Activated T-cell treated with anti-CD3 and anti-CD28 coated beads, Interleukin-2, amount 50 U/mL, for 72 hours (primary cell): ENCODE data around the gene RAB25. TPM values are rescaled to one million over a fixed set of nuclear protein-coding genes. Genes with fewer than 3 reads are reported as not detected.
A peak's percentile ranks its signal among the peaks of the same experiment; 100 is the strongest.

Source experiments
- ATAC-seq, 2 donors: fragments of 150-1000 bp; cut with Tn5 transposase; replicated peaks in 1 of 2; 2 replicates each; pipeline ENCODE4 v1.10.0; 2021; ENCODE audit warnings: moderate library complexity in 2 of 2, mild to moderate bottlenecking in 1 of 2
- DNase-seq, 2 donors: peaks; one replicate each; pipeline ENCODE4 v3.0.0; 2021 to 2022; ENCODE audit warnings: mixed read lengths in 1 of 2
- H3K27ac Mint-ChIP-seq: one replicate; pipeline ENCODE4 v1.8.0; 2022; ENCODE audit warnings: mild to moderate bottlenecking, moderate library complexity, mixed read lengths
- H3K27me3 Mint-ChIP-seq: one replicate; pipeline ENCODE4 v1.8.0; 2022; ENCODE audit warnings: low read depth, mixed read lengths
- H3K36me3 Mint-ChIP-seq, 2 donors: one replicate each; pipeline ENCODE4 v1.8.0; 2022; ENCODE audit warnings: mixed read lengths in 2 of 2, mild to moderate bottlenecking in 1 of 2; ENCODE audit not compliant: insufficient read depth in 2 of 2
- H3K4me1 Mint-ChIP-seq: one replicate; pipeline ENCODE4 v1.8.0; 2022; ENCODE audit warnings: low read depth, mixed read lengths
- H3K4me3 Mint-ChIP-seq, 2 donors: one replicate each; pipeline ENCODE4 v1.8.0; 2022; ENCODE audit warnings: mild to moderate bottlenecking in 2 of 2, mixed read lengths in 2 of 2, moderate library complexity in 2 of 2
- H3K9me3 Mint-ChIP-seq, 2 donors: one replicate each; pipeline ENCODE4 v1.8.0; 2022; ENCODE audit warnings: mixed read lengths in 2 of 2
- total RNA-seq, 2 donors: library from RNA; stranded (reverse); gene quantifications; one replicate each; pipeline ENCODE4 v1.2.3, GENCODE V29; 2022

The RAB25 gene
- total RNA-seq, 2 donors from 2014 or later = 0.53 to 0.95 TPM

DNA sequence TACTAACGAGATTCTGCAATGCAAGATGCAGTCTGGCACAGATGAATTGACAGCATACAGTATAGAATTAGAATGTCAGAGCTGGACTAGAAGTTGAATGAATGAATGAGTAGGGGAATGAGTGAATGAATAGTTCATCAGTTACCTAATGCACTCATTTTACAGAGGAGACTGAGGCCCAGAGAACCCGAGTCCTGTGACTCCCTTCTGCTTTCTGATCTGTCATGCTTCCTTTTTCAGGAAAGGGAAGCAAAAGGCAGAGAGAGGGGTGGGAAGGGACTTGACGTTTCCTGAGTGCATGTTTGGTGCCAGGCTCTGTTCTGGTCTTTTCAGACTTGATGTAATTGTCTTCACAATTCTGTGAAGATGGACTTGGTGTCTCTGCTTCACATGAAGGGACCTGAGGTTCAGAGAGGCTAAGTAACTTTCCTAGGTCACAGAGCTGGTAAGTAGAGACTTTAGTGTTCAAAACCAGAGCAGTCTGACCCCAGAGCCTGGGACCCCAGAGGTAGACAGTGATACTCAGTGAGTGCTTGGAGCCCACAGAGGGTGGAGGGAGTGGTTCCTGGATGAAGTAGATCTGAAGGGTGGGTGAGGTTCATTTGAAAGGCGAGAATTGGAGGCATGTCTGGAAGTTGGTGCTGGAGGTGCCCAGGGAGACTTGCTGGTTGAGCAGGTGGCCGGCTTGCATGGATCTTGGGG is 29.3 kb downstream of the RAB25 start:
- no peaks in the 10 kb centered on the region for H3K36me3 Mint-ChIP-seq
- H3K27ac Mint-ChIP-seq = no peak overlapping the region

DNA sequence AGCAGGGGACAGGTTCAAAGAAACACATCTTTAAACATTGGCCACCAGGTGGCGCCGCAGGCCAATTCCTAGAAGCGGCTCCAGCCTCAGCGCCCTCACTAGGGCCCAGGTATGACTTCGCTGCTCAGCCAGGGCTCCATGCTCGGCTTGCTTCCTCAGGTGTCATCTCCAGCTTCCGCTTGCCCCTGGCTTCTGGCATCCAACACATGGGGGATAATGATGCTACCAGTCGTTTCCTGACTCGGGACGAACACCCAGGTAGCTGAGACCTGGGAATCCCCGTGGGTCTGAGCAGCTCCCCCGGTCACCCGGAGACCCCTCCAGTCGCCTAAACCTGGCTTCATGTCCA is 29.9 kb downstream of the RAB25 start:
- ATAC-seq = peak; percentile 95 to 98
- Mint-ChIP-seq H3K36me3 (no peaks in the 10 kb centered on the region), H3K9me3 (no peaks in the 10 kb centered on the region), H3K27me3 (peaks cover 45% of the 10 kb centered on the region), H3K4me3 (no peak overlapping the region), H3K4me1 (peaks cover 8% of the 10 kb centered on the region), H3K27ac (no peak overlapping the region)
- peak; percentile 88 to 91 for DNase-seq

More for the DNA sequence above, 29.3 kb downstream of the RAB25 start:
- peak; percentile 32 to 40 for ATAC-seq
- Mint-ChIP-seq H3K4me1 (peaks cover 3% of the 10 kb centered on the region), H3K4me3 (no peak overlapping the region), H3K27me3 (peaks cover 45% of the 10 kb centered on the region), H3K9me3 (no peaks in the 10 kb centered on the region)
- DNase-seq = no peak

DNA sequence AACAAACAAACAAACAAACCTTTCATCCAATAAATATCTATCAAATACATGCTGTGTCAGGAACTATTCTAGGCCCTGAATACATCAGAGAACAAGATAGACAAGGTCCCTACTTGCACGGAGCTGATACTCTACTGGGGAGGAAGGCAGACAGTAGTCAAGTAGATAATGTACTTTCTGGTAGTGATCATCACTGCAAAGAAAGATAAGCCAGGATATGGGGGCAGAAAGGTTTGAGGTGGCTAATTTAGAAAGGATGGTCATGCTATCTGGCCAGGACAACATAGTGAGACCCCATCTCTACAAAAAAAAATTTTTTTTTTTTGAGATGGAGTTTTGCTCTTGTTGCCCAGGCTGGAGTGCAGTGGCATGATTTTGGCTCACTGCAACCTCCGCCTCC is 30.6 kb downstream of the RAB25 start:
- Mint-ChIP-seq H3K4me1 (peaks cover 16% of the 10 kb centered on the region), H3K36me3 (no peaks in the 10 kb centered on the region), H3K4me3 (no peak overlapping the region), H3K27ac (no peak overlapping the region), H3K27me3 (peaks cover 42% of the 10 kb centered on the region), H3K9me3 (no peaks in the 10 kb centered on the region)
- ATAC-seq (no peak), DNase-seq (no peak)

DNA sequence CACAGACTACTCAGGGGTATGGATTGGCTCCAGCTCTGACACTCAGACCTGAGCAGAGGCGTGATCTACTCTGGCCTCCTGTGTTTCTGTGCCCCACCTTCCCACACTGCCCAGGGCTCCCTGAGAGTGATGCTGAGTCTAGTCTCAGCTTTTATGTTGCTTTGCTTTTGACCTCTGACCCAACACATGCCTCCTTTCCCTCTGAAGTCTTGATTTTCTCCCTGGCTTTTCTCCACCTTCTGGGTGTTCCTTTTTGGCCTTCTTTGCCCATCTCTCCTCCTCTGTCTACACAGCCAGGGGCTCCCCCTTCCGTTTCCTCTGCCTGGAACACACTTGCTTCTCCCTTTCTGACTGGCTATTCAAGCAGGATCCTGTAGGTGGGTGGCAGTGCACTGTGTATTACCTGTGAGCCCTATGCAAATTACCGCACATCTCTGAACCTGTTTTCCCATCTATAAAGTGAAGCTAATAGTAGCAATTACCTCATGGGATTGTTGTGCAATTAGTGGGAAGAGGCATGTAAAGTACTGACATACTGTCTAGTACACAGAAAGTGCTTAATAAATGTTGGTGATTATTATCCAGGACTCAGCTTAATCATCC is 35.0 kb downstream of the RAB25 start:
- H3K27me3 Mint-ChIP-seq = peaks cover 26% of the 10 kb centered on the region
- no peaks in the 10 kb centered on the region for H3K9me3 Mint-ChIP-seq
- peaks cover 2 to 3% of the 10 kb centered on the region in 2 donors for H3K36me3 Mint-ChIP-seq
- DNase-seq (no peak), ATAC-seq (no peak)
- peak overlapping the region; percentile 33 to 81 for H3K4me3 Mint-ChIP-seq
- peaks cover 54% of the 10 kb centered on the region for H3K4me1 Mint-ChIP-seq
- H3K27ac Mint-ChIP-seq = peak overlapping the region; percentile 61

DNA sequence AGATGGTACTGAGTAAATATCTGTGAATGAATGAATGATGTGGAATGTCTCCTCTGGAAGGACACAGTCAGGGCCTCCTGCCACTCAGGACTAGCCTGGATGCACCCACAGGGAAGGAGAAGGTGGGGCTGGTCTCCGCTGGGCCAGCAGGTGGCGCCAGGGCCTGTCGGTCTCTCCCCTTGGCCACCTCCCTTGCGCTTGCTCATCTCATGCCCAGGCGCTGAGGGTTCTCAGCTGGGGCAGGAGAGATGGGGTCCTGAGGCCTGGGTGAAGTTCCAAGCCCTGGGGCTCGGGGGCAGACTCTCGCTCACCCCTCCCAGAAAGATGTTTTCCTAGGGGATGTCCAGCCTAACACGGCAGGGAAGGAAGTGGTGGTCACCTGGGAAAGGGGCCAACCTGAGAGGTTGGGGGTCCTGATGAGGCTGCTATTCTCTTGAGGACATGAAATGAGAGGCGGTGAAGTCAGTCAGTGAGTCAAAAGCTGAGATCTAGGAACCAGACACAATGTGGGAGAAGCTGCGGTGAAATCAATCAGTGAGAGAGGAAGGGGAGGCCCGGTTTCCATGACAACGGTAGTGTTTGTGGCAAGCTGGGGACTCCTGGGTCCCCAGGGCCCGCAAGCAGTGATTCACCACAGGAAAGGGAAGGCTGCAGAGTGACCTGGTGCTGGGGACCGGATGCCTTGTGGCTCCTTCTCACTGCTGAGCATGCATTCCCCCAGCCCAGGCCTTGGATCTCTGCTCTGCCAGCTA is 35.9 kb downstream of the RAB25 start:
- Mint-ChIP-seq H3K4me3 (peak overlapping the region; percentile 33 to 81), H3K9me3 (no peaks in the 10 kb centered on the region), H3K36me3 (peaks cover 2 to 3% of the 10 kb centered on the region in 2 donors), H3K27ac (peak overlapping the region; percentile 61), H3K4me1 (peaks cover 63% of the 10 kb centered on the region), H3K27me3 (peaks cover 26% of the 10 kb centered on the region)
- DNase-seq (peak; percentile 94 to 97), ATAC-seq (peak; percentile 84 to 88)

DNA sequence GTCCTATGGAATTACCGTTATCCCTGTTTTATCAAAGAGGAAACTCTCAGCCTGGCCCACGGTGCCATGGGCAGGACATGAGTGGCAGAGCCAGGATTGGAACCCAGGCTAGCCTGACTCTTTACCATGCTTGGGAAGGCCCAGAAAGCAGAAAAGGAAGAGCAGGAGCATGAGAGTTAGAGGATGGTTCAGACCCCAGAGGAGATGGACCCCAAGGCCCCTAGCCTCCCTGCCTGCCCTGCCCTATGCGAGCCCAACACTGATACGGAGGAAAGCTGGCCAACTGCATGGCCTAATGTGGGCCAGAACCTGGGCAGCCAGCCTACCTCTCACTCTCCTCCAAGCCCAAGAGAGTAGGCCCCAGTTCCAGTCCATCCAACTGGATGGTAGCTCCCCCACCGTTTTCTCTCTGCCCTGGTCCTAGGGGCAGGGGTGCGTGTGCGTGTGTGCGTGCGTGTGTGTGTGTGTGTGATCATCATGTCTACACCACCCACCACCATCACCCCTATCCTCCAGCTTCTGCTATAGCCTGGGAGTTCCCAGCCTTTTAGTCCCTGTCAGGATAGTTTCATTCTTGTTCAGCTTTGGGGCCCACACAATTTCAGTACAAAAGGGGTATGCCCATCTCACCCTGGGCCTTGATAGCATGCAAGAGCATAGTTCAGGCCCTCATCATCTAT is 36.7 kb downstream of the RAB25 start:
- Mint-ChIP-seq H3K27me3 (peaks cover 26% of the 10 kb centered on the region), H3K4me1 (peaks cover 67% of the 10 kb centered on the region), H3K27ac (peak overlapping the region; percentile 61), H3K9me3 (no peaks in the 10 kb centered on the region), H3K36me3 (peaks cover 2 to 3% of the 10 kb centered on the region in 2 donors), H3K4me3 (peak overlapping the region; percentile 33 to 81)
- peak; percentile 73 to 81 for DNase-seq
- ATAC-seq = peak; percentile 46 to 50

DNA sequence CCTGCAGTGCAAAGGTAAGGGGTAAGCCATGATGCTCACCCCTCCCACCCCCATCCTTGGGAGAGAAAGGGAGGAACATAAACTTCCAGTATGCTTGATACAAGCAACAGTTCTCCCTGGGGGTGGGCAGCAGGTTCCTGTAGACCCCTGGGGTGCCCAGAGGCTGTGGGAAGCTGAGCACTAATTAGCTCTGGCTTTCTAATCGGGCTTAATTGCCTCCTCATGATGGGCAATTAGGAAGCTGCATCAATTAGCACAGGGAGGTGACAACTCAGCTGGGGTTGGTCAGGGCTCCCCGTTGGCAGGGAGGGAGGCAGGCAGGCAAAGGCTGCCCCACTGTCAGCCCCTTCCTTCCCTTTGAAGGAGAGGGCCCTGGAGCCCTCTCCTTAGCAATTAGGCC is 37.8 kb downstream of the RAB25 start:
- H3K4me3 Mint-ChIP-seq = peak overlapping the region; percentile 33 to 81
- peaks cover 2 to 3% of the 10 kb centered on the region in 2 donors for H3K36me3 Mint-ChIP-seq
- H3K4me1 Mint-ChIP-seq = peaks cover 78% of the 10 kb centered on the region
- no peak overlapping the region for H3K27ac Mint-ChIP-seq
- no peak for ATAC-seq
- H3K9me3 Mint-ChIP-seq = no peaks in the 10 kb centered on the region
- no peak for DNase-seq
- peaks cover 20% of the 10 kb centered on the region for H3K27me3 Mint-ChIP-seq

DNA sequence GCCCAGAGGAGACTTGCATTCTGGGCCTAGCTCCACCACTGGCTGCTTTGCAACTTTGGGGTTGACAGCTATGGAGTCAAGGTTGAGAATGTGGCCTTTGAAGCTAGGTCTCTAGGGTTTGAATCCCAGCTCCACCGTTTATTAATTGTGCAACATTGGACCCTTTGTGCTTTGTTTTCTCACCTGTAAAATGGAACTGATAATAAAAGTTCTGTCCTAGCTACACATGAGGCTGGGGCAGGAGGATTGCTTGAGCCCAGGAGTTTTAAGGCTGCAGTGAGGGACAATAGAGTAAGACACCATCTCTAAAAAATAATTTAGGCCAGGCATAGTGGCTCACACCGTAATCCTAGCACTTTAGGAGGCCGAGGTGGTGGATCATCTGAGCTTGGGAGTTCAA is 38.3 kb downstream of the RAB25 start:
- no peak overlapping the region for H3K27ac Mint-ChIP-seq
- H3K27me3 Mint-ChIP-seq = peaks cover 15% of the 10 kb centered on the region

DNA sequence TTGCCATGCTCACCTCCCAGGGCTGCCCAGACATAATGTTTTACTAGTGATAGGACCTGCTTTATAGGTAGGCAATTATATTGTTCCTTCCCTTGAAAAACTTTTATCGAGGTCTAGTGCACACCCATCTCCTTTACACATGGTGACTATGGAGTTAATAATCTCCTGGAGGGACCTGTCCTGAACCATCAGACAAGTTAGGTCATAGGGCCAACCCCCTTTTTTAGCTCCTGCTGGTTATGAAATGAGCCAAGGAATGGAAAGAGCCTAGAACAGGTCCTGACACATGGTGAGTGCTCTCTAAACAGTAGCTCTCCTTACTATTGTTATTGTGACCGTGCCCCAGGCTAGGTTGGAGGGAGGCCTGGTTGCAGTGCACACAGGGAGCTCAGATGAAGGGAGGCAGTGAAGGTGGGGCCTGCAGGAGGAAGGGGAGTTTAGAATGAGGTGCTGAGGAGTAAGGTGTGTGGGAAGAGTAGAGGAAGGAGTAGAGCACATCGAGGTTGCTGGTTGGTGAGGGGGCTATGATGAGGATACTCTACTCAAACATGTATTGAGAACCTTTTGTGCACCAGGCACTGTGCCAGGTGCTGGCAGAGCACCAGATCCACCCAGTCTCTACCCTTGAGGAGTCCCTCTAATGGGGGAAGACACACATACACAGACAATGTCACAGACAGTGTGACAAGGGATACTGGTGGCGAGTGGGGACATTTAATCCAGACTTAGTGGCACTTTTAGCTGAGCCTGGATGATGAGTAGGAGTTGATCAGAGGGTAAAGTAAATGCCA is 39.4 kb downstream of the RAB25 start:
- peak overlapping the region in 1 of 2 donors; percentile 10 for H3K4me3 Mint-ChIP-seq
- peaks cover 8% of the 10 kb centered on the region for H3K27me3 Mint-ChIP-seq
- no peak for ATAC-seq
- H3K36me3 Mint-ChIP-seq = peaks cover 2 to 3% of the 10 kb centered on the region in 2 donors
- H3K4me1 Mint-ChIP-seq = peaks cover 90% of the 10 kb centered on the region
- DNase-seq = peak in 1 of 2 donors; percentile 18
- H3K9me3 Mint-ChIP-seq = no peaks in the 10 kb centered on the region
- H3K27ac Mint-ChIP-seq = no peak overlapping the region

More for the DNA sequence above, 38.3 kb downstream of the RAB25 start:
- no peak for DNase-seq
- H3K36me3 Mint-ChIP-seq = peaks cover 2 to 3% of the 10 kb centered on the region in 2 donors
- no peak overlapping the region for H3K4me3 Mint-ChIP-seq
- no peak for ATAC-seq
- peaks cover 83% of the 10 kb centered on the region for H3K4me1 Mint-ChIP-seq
- no peaks in the 10 kb centered on the region for H3K9me3 Mint-ChIP-seq

DNA sequence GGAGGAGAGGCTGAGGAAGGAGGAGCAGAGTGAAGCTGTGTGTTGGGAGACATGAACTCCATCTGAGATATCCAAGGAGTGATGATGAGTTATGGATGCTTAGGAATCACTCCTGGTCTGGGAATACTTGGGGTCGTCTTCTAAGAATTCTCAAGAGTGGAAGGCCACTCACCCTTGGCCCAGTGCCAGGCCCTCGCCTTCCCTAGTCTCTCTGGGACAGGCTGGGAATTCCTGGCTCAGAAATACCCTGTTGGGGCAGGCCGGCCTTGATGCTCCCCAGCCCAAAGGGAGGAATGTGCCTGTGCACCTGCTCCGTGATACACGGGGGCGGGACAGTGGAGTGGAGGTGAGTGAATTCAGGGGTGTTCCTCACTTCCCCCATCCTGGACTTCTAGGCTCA is 40.9 kb downstream of the RAB25 start:
- H3K4me1 Mint-ChIP-seq = peaks cover 89% of the 10 kb centered on the region
- DNase-seq = no peak
- H3K4me3 Mint-ChIP-seq = no peak overlapping the region
- ATAC-seq = no peak
- peak overlapping the region; percentile 12 for H3K27ac Mint-ChIP-seq
- peaks cover 1 to 3% of the 10 kb centered on the region in 2 donors for H3K36me3 Mint-ChIP-seq
- H3K9me3 Mint-ChIP-seq = no peaks in the 10 kb centered on the region
- no peaks in the 10 kb centered on the region for H3K27me3 Mint-ChIP-seq

DNA sequence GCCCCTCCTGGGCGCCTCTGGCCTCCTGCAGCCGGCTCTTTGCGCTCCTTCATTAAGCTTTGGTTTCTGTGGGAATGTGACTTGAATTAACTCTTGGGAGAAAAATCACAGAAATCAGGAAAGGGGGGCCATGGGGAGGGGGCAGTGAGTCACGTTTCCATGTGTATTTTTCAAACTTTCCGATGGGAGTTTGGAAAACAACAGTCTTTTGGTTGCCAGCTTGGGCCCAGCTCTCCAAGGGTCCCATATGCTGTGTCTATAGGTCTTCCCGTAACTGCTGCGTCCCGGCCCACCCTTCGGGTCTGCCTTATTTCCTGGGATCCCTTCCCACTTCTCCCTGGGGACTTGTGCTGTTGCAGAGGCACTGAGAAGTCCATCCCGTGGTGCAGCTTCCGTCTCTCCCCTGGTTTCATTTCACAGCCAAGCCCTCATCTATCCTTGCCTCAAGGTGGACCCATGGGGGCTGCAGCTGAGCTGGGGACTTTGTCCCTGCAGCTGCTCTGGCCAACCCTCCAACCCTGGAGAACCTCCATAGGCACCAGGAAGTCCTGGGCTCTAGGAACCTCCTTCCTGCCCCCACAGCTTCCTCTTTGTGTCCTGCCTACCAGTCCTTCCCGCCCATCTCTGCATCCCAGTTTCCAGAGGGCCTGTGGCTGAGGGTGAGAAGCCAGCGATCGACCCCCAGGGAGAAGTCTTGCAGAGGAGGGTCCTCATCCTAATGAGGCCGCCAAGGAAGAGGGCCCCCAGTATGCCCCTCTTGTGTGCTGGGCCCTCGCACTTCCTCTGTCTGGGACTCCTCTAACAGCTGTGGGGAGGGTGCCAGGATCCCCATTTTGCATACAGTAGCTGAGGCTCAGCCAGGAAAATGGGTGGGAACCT is 41.9 kb downstream of the RAB25 start:
- DNase-seq = no peak
- no peak overlapping the region for H3K4me3 Mint-ChIP-seq
- no peak for ATAC-seq
- H3K27ac Mint-ChIP-seq = no peak overlapping the region
- H3K36me3 Mint-ChIP-seq = peaks cover 0 to 3% of the 10 kb centered on the region in 2 donors
- H3K9me3 Mint-ChIP-seq = no peaks in the 10 kb centered on the region
- peaks cover 89% of the 10 kb centered on the region for H3K4me1 Mint-ChIP-seq
- no peaks in the 10 kb centered on the region for H3K27me3 Mint-ChIP-seq
